ENCODE data around the gene TCF23. TPM values are rescaled to one million over a fixed set of nuclear protein-coding genes. Genes with fewer than 3 reads are reported as not detected.

The TCF23 gene
- total and polyA plus RNA-seq, 2 experiments from 2014 or later = 0.03 to 0.07 TPM

GRCh38 chr2:27191070-27191829 is 42.4 kb downstream of the TCF23 start:
- Mint-ChIP-seq H3K27ac (no peak overlapping the region), H3K4me3 (no peak overlapping the region), H3K4me1 (no peaks in the 10 kb centered on the region), H3K9me3 (no peaks in the 10 kb centered on the region), H3K27me3 (ENCODE audit: insufficient read depth, low read depth, poor library complexity) (peaks cover 2% of the 10 kb centered on the region), H3K36me3 (ENCODE audit: low read depth) (no peaks in the 10 kb centered on the region)
- no peaks in the 10 kb centered on the region for H3K9me2 ChIP-seq (ENCODE audit: insufficient read depth)
- no peaks in the 10 kb centered on the region for H3F3A ChIP-seq (replicated peaks; ENCODE audit: low read depth)
- ATAC-seq (peak; percentile 97), DNase-seq (ENCODE audit: low spot score) (peak; percentile 83)
- H3K4me3 ChIP-seq = no peak overlapping the region
- no peaks in the 10 kb centered on the region for H3K36me3 ChIP-seq (ENCODE audit: insufficient read depth)
- H2AFZ ChIP-seq = no peak overlapping the region
- H3K27me3 ChIP-seq (ENCODE audit: insufficient read depth) = no peaks in the 10 kb centered on the region
- no peak overlapping the region for H3K4me2 ChIP-seq
- TF ChIP-seq, protein P1, sequence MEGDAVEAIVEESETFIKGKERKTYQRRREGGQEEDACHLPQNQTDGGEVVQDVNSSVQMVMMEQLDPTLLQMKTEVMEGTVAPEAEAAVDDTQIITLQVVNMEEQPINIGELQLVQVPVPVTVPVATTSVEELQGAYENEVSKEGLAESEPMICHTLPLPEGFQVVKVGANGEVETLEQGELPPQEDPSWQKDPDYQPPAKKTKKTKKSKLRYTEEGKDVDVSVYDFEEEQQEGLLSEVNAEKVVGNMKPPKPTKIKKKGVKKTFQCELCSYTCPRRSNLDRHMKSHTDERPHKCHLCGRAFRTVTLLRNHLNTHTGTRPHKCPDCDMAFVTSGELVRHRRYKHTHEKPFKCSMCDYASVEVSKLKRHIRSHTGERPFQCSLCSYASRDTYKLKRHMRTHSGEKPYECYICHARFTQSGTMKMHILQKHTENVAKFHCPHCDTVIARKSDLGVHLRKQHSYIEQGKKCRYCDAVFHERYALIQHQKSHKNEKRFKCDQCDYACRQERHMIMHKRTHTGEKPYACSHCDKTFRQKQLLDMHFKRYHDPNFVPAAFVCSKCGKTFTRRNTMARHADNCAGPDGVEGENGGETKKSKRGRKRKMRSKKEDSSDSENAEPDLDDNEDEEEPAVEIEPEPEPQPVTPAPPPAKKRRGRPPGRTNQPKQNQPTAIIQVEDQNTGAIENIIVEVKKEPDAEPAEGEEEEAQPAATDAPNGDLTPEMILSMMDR (conservative IDR thresholded peaks at IDR 0.05; ENCODE audit: low read depth in 2 of 2) = peak; percentile 80 to 84
- no peak for TF ChIP-seq ZNF114 (CRISPR knock-in tag; IDR thresholded peaks at IDR 0.05)
- H4K20me1 ChIP-seq (replicated peaks; ENCODE audit: insufficient read depth) = no peaks in the 10 kb centered on the region
- H3K79me2 ChIP-seq (replicated peaks; ENCODE audit: insufficient read depth) = no peaks in the 10 kb centered on the region
- no peaks in the 10 kb centered on the region for H3K4me1 ChIP-seq (ENCODE audit: insufficient read depth)
- H3K27ac ChIP-seq (ENCODE audit: low read depth) = no peak overlapping the region

GRCh38 chr2:27194538-27195354 is 45.9 kb downstream of the TCF23 start:
- Histone ChIP-seq H3K27me3 (ENCODE audit: insufficient read depth) (no peaks in the 10 kb centered on the region), H2AFZ (no peak overlapping the region), H3K4me3 (no peak overlapping the region), H3K27ac (ENCODE audit: low read depth) (no peak overlapping the region), H3K4me2 (no peak overlapping the region), H3F3A (replicated peaks; ENCODE audit: low read depth) (no peaks in the 10 kb centered on the region), H3K4me1 (ENCODE audit: insufficient read depth) (no peaks in the 10 kb centered on the region), H3K79me2 (replicated peaks; ENCODE audit: insufficient read depth) (no peaks in the 10 kb centered on the region), H4K20me1 (replicated peaks; ENCODE audit: insufficient read depth) (no peaks in the 10 kb centered on the region), H3K9me2 (ENCODE audit: insufficient read depth) (no peaks in the 10 kb centered on the region), H3K36me3 (ENCODE audit: insufficient read depth) (no peaks in the 10 kb centered on the region)
- Mint-ChIP-seq H3K4me1 (no peaks in the 10 kb centered on the region), H3K27me3 (ENCODE audit: insufficient read depth, low read depth, poor library complexity) (no peaks in the 10 kb centered on the region), H3K4me3 (no peak overlapping the region), H3K9me3 (no peaks in the 10 kb centered on the region), H3K36me3 (ENCODE audit: low read depth) (peaks cover 8% of the 10 kb centered on the region), H3K27ac (no peak overlapping the region)
- ATAC-seq = no peak
- no peak for DNase-seq (ENCODE audit: low spot score)
- TF ChIP-seq ETS1 (IDR thresholded peaks at IDR 0.05) = no peak
- no peak for TF ChIP-seq ZNF331 (CRISPR knock-in tag; IDR thresholded peaks at IDR 0.05; ENCODE audit: low read depth)
- TF ChIP-seq, protein P2, sequence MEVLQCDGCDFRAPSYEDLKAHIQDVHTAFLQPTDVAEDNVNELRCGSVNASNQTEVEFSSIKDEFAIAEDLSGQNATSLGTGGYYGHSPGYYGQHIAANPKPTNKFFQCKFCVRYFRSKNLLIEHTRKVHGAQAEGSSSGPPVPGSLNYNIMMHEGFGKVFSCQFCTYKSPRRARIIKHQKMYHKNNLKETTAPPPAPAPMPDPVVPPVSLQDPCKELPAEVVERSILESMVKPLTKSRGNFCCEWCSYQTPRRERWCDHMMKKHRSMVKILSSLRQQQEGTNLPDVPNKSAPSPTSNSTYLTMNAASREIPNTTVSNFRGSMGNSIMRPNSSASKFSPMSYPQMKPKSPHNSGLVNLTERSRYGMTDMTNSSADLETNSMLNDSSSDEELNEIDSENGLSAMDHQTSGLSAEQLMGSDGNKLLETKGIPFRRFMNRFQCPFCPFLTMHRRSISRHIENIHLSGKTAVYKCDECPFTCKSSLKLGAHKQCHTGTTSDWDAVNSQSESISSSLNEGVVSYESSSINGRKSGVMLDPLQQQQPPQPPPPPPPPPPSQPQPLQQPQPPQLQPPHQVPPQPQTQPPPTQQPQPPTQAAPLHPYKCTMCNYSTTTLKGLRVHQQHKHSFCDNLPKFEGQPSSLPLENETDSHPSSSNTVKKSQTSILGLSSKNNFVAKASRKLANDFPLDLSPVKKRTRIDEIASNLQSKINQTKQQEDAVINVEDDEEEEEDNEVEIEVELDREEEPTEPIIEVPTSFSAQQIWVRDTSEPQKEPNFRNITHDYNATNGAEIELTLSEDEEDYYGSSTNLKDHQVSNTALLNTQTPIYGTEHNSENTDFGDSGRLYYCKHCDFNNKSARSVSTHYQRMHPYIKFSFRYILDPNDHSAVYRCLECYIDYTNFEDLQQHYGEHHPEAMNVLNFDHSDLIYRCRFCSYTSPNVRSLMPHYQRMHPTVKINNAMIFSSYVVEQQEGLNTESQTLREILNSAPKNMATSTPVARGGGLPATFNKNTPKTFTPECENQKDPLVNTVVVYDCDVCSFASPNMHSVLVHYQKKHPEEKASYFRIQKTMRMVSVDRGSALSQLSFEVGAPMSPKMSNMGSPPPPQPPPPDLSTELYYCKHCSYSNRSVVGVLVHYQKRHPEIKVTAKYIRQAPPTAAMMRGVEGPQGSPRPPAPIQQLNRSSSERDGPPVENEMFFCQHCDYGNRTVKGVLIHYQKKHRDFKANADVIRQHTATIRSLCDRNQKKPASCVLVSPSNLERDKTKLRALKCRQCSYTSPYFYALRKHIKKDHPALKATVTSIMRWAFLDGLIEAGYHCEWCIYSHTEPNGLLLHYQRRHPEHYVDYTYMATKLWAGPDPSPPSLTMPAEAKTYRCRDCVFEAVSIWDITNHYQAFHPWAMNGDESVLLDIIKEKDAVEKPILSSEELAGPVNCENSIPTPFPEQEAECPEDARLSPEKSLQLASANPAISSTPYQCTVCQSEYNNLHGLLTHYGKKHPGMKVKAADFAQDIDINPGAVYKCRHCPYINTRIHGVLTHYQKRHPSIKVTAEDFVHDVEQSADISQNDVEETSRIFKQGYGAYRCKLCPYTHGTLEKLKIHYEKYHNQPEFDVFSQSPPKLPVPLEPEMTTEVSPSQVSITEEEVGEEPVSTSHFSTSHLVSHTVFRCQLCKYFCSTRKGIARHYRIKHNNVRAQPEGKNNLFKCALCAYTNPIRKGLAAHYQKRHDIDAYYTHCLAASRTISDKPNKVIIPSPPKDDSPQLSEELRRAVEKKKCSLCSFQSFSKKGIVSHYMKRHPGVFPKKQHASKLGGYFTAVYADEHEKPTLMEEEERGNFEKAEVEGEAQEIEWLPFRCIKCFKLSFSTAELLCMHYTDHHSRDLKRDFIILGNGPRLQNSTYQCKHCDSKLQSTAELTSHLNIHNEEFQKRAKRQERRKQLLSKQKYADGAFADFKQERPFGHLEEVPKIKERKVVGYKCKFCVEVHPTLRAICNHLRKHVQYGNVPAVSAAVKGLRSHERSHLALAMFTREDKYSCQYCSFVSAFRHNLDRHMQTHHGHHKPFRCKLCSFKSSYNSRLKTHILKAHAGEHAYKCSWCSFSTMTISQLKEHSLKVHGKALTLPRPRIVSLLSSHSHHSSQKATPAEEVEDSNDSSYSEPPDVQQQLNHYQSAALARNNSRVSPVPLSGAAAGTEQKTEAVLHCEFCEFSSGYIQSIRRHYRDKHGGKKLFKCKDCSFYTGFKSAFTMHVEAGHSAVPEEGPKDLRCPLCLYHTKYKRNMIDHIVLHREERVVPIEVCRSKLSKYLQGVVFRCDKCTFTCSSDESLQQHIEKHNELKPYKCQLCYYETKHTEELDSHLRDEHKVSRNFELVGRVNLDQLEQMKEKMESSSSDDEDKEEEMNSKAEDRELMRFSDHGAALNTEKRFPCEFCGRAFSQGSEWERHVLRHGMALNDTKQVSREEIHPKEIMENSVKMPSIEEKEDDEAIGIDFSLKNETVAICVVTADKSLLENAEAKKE (CRISPR knock-in tag; IDR thresholded peaks at IDR 0.05) = no peak
- TF ChIP-seq NANOG (IDR thresholded peaks at IDR 0.05; ENCODE audit: borderline replicate concordance) = no peak
- no peak for TF ChIP-seq EZH2phosphoT487 (IDR thresholded peaks at IDR 0.05; ENCODE audit: unreplicated experiment)
- no peak for TF ChIP-seq CREB1 (CRISPR knock-in tag; IDR thresholded peaks at IDR 0.05; ENCODE audit: low read depth)
- TF ChIP-seq POLR2AphosphoS5 (IDR thresholded peaks at IDR 0.05; ENCODE audit: low read depth) = no peak
